PC-3 (cell line): Measurements from ENCODE around the gene IYD. TPM values are rescaled to one million over a fixed set of nuclear protein-coding genes. Genes with fewer than 3 reads are reported as not detected.

Experiments
- ATAC-seq: fragments of 200-7000 bp; cut with Tn5 transposase; 2 replicates; pipeline ENCODE4 v1.9.1; 2020; ENCODE audit warnings: mild to moderate bottlenecking, moderate library complexity
- BruUV-seq: library from RNA; stranded (reverse); fragments of 400-500 nt; replicated peaks from 2 replicates; lab custom pipeline; 2021; lab: Mats Ljungman, UMichigan
- CTCF ChIA-PET: fragments of 300-600 bp; sonication (Branson Sonifier 250); formaldehyde crosslinking; loops from one replicate; lab custom pipeline; 2022; ENCODE audit warnings: antibody characterized with exemption; lab: Charles Lee
- POLR2A ChIA-PET: fragments of 300-600 bp; sonication (Branson Sonifier 250); formaldehyde crosslinking; loops from one replicate; lab custom pipeline; 2022; ENCODE audit warnings: antibody characterized with exemption; ENCODE audit not compliant: unreplicated experiment; lab: Charles Lee
- DNase-seq: peaks from one replicate; pipeline ENCODE4 v3.0.0-alpha.2; 2015
- H2AFZ ChIP-seq: fragments of 300-600 bp; sonication (generic); 2 replicates; pipeline ENCODE4 v1.6.0; 2016; ENCODE audit warnings: antibody characterized with exemption, low read length
- H3F3A ChIP-seq: fragments of 300-600 bp; sonication (generic); one replicate; pipeline ENCODE4 v1.6.0; 2017; ENCODE audit warnings: antibody characterized with exemption, low read length, control low read depth, mild to moderate bottlenecking; ENCODE audit not compliant: unreplicated experiment
- H3K27ac ChIP-seq: fragments of 300-600 bp; sonication (generic); 2 replicates; pipeline ENCODE4 v1.5.1; 2016; ENCODE audit warnings: mild to moderate bottlenecking, low read length
- H3K27me3 ChIP-seq: fragments of 300-600 bp; sonication (generic); 2 replicates; pipeline ENCODE4 v1.6.1; 2016; ENCODE audit warnings: low read length, mixed read lengths
- H3K36me3 ChIP-seq: fragments of 300-600 bp; sonication (generic); 2 replicates; pipeline ENCODE4 v1.6.1; 2016; ENCODE audit warnings: low read depth, mixed run types, low read length, mixed read lengths
- H3K4me1 ChIP-seq: fragments of 300-600 bp; sonication (generic); 2 replicates; pipeline ENCODE4 v1.5.1; 2016; ENCODE audit warnings: low read length; ENCODE audit not compliant: insufficient read depth
- H3K4me2 ChIP-seq: fragments of 300-600 bp; sonication (generic); 2 replicates; pipeline ENCODE4 v1.6.0; 2016; ENCODE audit warnings: low read length
- H3K4me3 ChIP-seq: fragments of 300-600 bp; sonication (generic); 2 replicates; pipeline ENCODE4 v1.5.1; 2016; ENCODE audit warnings: mild to moderate bottlenecking, low read length, mixed read lengths
- H3K79me2 ChIP-seq: fragments of 300-600 bp; sonication (generic); 2 replicates; pipeline ENCODE4 v1.6.1; 2017; ENCODE audit warnings: low read length, mixed read lengths
- H3K9ac ChIP-seq: fragments of 300-600 bp; sonication (generic); 2 replicates; pipeline ENCODE4 v1.6.0; 2016; ENCODE audit warnings: mild to moderate bottlenecking, low read length
- H3K9me2 ChIP-seq: fragments of 300-600 bp; sonication (generic); replicated peaks from 2 replicates; pipeline ENCODE4 v1.6.1; 2016; ENCODE audit warnings: mixed run types, low read length, mixed read lengths
- H3K9me3 ChIP-seq: fragments of 300-600 bp; sonication (generic); 2 replicates; pipeline ENCODE4 v1.6.1; 2016; ENCODE audit warnings: low read length, mixed read lengths
- H4K20me1 ChIP-seq: fragments of 300-600 bp; sonication (generic); 2 replicates; pipeline ENCODE4 v1.6.1; 2016; ENCODE audit warnings: low read length, mixed read lengths
- EZH2 ChIP-seq: fragments of 300-600 bp; sonication (generic); IDR thresholded peaks from one replicate; pipeline ENCODE4 v1.6.1; 2017; ENCODE audit warnings: antibody characterized with exemption, mild to moderate bottlenecking, low read length; ENCODE audit not compliant: unreplicated experiment
- EZH2phosphoT487 ChIP-seq: fragments of 300-600 bp; sonication (generic); IDR thresholded peaks from 2 replicates; pipeline ENCODE4 v1.6.1; 2018; ENCODE audit warnings: mild to moderate bottlenecking, antibody characterized with exemption, low read length, borderline replicate concordance
- intact Hi-C: fragments of 100-400 bp; cut with micrococcal nuclease; formaldehyde crosslinking; loops from 2 replicates; pipeline ENCODE4 v1.9.0; 2023
- total RNA-seq: library from RNA; depleted of rRNA; stranded (reverse); fragments of >200 nt; gene quantifications from 2 replicates; pipeline ENCODE4 v1.2.3, GENCODE V29; 2014
- TF ChIP-seq, protein P1 (sequence below): fragments of 300-600 bp; sonication (generic); conservative IDR thresholded peaks from 2 replicates; pipeline ENCODE4 v1.5.1; 2017; ENCODE audit warnings: antibody characterized with exemption, low read depth, mild to moderate bottlenecking, low read length

IYD gene
- total RNA-seq, 1 experiment from 2014 or later = 0.04 TPM

DNA sequence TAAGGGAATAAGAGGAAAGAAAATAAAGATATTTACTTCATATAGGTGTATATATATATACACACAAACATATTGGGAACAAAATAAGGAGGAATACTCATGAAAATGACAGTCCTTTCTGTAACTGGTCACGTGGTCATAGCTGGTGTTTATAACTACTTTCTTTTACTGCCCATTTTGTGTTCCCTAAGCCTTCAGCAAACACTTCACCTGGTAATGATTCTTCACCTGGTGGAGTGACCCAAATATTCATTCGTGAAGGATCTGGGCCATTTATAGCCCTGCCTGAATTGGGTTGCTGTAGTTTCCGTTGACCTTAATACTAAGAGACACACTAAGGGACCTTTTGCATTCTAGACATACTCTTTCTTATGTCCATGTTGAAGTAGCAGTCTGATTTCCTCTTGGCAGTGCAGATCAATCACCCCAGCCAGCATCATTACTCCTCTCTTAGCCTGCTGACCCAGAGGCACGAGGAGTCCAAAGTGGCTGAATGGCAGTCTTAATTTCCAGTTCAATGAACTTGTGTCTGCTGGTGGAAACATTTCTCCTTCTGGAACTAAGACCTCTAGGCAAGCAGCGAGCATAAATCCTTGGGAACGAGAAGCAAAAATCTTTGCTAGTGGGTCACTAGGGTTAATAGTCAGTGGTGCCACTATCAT lies 39.9 kb upstream of the IYD start:
- BruUV-seq = no TSS peak
- Histone ChIP-seq H2AFZ (no peak overlapping the region), H3K27me3 (no peaks in the 10 kb centered on the region), H3K9me2 (no peaks in the 10 kb centered on the region), H3K4me1 (no peaks in the 10 kb centered on the region), H3K79me2 (no peaks in the 10 kb centered on the region), H3K4me2 (no peak overlapping the region), H3K27ac (no peak overlapping the region), H3K9ac (no peak overlapping the region), H3K4me3 (no peak overlapping the region), H3F3A (no peaks in the 10 kb centered on the region), H4K20me1 (no peaks in the 10 kb centered on the region), H3K36me3 (no peaks in the 10 kb centered on the region), H3K9me3 (no peaks in the 10 kb centered on the region)
- DNase-seq = no peak
- CTCF ChIA-PET = no interaction called here
- intact Hi-C loops = no loop called here
- POLR2A ChIA-PET = no interaction called here
- no peak for ATAC-seq
- no peak for TF ChIP-seq EZH2
- TF ChIP-seq EZH2phosphoT487 = no peak
- TF ChIP-seq, protein P1, sequence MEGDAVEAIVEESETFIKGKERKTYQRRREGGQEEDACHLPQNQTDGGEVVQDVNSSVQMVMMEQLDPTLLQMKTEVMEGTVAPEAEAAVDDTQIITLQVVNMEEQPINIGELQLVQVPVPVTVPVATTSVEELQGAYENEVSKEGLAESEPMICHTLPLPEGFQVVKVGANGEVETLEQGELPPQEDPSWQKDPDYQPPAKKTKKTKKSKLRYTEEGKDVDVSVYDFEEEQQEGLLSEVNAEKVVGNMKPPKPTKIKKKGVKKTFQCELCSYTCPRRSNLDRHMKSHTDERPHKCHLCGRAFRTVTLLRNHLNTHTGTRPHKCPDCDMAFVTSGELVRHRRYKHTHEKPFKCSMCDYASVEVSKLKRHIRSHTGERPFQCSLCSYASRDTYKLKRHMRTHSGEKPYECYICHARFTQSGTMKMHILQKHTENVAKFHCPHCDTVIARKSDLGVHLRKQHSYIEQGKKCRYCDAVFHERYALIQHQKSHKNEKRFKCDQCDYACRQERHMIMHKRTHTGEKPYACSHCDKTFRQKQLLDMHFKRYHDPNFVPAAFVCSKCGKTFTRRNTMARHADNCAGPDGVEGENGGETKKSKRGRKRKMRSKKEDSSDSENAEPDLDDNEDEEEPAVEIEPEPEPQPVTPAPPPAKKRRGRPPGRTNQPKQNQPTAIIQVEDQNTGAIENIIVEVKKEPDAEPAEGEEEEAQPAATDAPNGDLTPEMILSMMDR = no peak

DNA sequence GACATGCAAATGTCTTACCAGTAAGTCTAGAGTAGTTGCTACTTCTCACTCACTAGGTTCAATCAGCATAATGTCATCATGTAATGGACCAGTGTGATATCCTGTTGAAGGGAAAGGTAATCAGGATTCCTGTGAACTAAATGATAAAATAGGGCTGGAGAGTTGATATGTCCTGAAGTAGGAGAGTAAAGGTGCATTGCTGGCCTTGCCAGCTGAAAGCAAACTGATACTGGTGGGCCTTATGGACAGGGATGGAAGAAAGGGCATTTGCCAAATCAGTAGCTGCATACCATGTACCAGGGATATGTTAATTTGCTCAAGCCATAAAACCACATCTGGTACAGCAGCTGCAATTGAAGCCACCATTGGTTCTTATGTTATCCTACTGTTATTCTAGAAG lies 37.5 kb upstream of the IYD start:
- no peak overlapping the region for H3K9ac ChIP-seq
- TF ChIP-seq, protein P1 = no peak
- TF ChIP-seq EZH2phosphoT487 = no peak
- no peak for TF ChIP-seq EZH2
- no TSS peak for BruUV-seq
- H3K9me2 ChIP-seq = no peaks in the 10 kb centered on the region
- H3K9me3 ChIP-seq = no peaks in the 10 kb centered on the region
- no peak overlapping the region for H2AFZ ChIP-seq
- no peak overlapping the region for H3K4me3 ChIP-seq
- no peaks in the 10 kb centered on the region for H4K20me1 ChIP-seq
- H3K27me3 ChIP-seq = no peaks in the 10 kb centered on the region
- DNase-seq = no peak
- no peak for ATAC-seq
- intact Hi-C loops = no loop called here
- peaks cover 5% of the 10 kb centered on the region for H3K4me1 ChIP-seq
- no peak overlapping the region for H3K27ac ChIP-seq
- no peak overlapping the region for H3K4me2 ChIP-seq
- ChIA-PET CTCF (no interaction called here), POLR2A (no interaction called here)
- no peaks in the 10 kb centered on the region for H3K79me2 ChIP-seq
- no peaks in the 10 kb centered on the region for H3F3A ChIP-seq
- no peaks in the 10 kb centered on the region for H3K36me3 ChIP-seq

DNA sequence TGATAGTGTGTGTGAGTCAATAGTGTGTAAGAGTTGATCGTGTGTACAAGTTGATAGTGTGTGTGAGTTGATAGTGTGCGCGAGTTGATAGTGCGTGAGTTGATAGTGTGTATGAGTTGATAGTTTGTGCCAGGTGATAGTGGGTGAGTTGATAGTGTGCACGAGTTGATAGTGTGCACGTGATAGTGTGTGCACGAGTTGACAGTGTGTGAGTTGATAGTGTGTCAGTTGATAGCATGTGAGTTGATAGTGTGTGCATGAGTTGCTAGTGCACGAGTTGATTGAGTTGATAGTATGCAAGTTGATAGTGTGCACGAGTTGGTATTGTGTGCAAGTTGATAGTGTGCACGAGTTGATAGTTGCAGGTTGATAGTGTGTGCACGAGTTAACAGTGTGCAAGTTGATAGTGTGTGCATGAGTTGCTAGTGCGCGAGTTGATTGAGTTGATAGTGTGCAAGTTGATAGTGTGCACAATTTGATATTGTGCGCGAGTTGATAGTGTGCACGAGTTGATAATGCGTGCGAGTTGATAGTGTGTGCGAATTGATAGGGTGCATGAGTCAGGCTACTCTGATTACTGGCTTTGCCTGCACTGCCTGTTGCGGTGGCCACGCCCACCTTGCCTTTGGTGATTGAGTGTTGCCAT lies 35.8 kb upstream of the IYD start:
- Histone ChIP-seq H3K79me2 (no peaks in the 10 kb centered on the region), H3K4me1 (peaks cover 8% of the 10 kb centered on the region), H4K20me1 (no peaks in the 10 kb centered on the region), H3K9me3 (no peaks in the 10 kb centered on the region), H2AFZ (no peak overlapping the region), H3K27me3 (no peaks in the 10 kb centered on the region), H3K4me2 (no peak overlapping the region), H3K27ac (no peak overlapping the region), H3K9me2 (no peaks in the 10 kb centered on the region), H3K9ac (no peak overlapping the region), H3F3A (no peaks in the 10 kb centered on the region), H3K4me3 (no peak overlapping the region), H3K36me3 (no peaks in the 10 kb centered on the region)
- no peak for DNase-seq
- CTCF ChIA-PET = no interaction called here
- POLR2A ChIA-PET = no interaction called here
- no TSS peak for BruUV-seq
- no peak for ATAC-seq
- TF ChIP-seq EZH2phosphoT487 (no peak), EZH2 (no peak)
- TF ChIP-seq, protein P1 = no peak
- intact Hi-C loops = no loop called here
